GM13976 (cell line): Measurements from ENCODE around the gene GRP.

Source experiments
- DNase-seq: peaks from one replicate; pipeline ENCODE4 v3.0.0; 2012; ENCODE audit warnings: low spot score
- CTCF ChIP-seq: IDR thresholded peaks from 2 replicates; pipeline ENCODE4 v1.5.1; 2012; ENCODE audit warnings: borderline replicate concordance, mild to moderate bottlenecking; ENCODE audit not compliant: insufficient read depth; ENCODE audit errors: extremely low read depth, missing control alignments, control extremely low read depth
- in situ Hi-C: fragments of 300-500 bp; cut with MboI; formaldehyde crosslinking; loops from one replicate; pipeline ENCODE4 v1.12.0; 2022; ENCODE audit warnings: low sequenced_read_pairs, mixed read lengths, inconsistent platforms; ENCODE audit not compliant: unreplicated experiment

The GRP gene

GRCh38 chr18:59207506-59207905 is 12.5 kb upstream of the GRP start:
- in situ Hi-C loops, result no loop called here
- no peak for TF ChIP-seq CTCF

GRCh38 chr18:59208602-59209125 is 11.3 kb upstream of the GRP start:
- TF ChIP-seq CTCF, result no peak
- in situ Hi-C loops, result no loop called here
- DNase-seq, result no peak

More at GRCh38 chr18:59207506-59207905, 12.5 kb upstream of the GRP start:
- DNase-seq, result no peak

GRCh38 chr18:59210299-59210698 is 9.7 kb upstream of the GRP start:
- no peak for TF ChIP-seq CTCF
- no peak for DNase-seq
- in situ Hi-C loops, result no loop called here

- in situ Hi-C loops, result no loop called here
- DNase-seq, result no peak
- no peak for TF ChIP-seq CTCF
Measured at GRCh38 chr18:59211629-59212028, 8.3 kb upstream of the GRP start.

- TF ChIP-seq CTCF, result no peak
- in situ Hi-C loops, result no loop called here
- no peak for DNase-seq
Measured at GRCh38 chr18:59218018-59218417, 1.9 kb upstream of the GRP start.

GRCh38 chr18:59220164-59220783 is 316 bp downstream of the GRP start:
- DNase-seq, result peak; percentile 34
- TF ChIP-seq CTCF, result no peak
- in situ Hi-C loops, result no loop called here
